H1 (cell line): Measurements from ENCODE around the gene DDB1. TPM values are rescaled to one million over a fixed set of nuclear protein-coding genes. Genes with fewer than 3 reads are reported as not detected.

Source experiments
- HDAC2 ChIP-seq, 2 experiments: fragments of 300-600 bp in 1 of 2; sonication (generic) in 1 of 2; IDR thresholded peaks; 2 replicates each; pipeline ENCODE4 v1.6.1; 2011 to 2012; ENCODE audit warnings: low read depth in 2 of 2, low read length in 2 of 2, mild to moderate bottlenecking in 2 of 2, moderate library complexity in 2 of 2, borderline replicate concordance in 1 of 2, inconsistent platforms in 1 of 2
- RNF2 ChIP-seq: fragments of 200-900, 300-1000 bp; sonication (generic); IDR thresholded peaks from 2 replicates; pipeline ENCODE4 v1.7.1; 2016; ENCODE audit warnings: borderline replicate concordance, low read depth, mild to moderate bottlenecking, antibody characterized with exemption, low read length; ENCODE audit not compliant: poor library complexity, severe bottlenecking; ENCODE audit errors: missing control alignments
- SP2 ChIP-seq: IDR thresholded peaks from 2 replicates; pipeline ENCODE4 v1.6.1; 2012; ENCODE audit warnings: mild to moderate bottlenecking, low read length, inconsistent platforms
- polyA plus RNA-seq, 7 experiments: library from polyadenylated mRNA; depleted of rRNA in 3 of 7; stranded (reverse) in 5 of 7; unstranded in 2 of 7; fragments of >200 nt in 5 of 7; fragments of 200-250 nt in 2 of 7; gene quantifications; 1 replicate in 5 of 7; 2 replicates in 1 of 7; 4 replicates in 1 of 7; pipeline versions ENCODE4 v1.2.1 to v1.2.3, GENCODE V29; 2011 to 2013; ENCODE audit warnings: missing spikeins in 2 of 7, mixed read lengths in 2 of 7
- total RNA-seq: library from RNA; stranded (reverse); fragmentation: NEBNext Ultra II Directional; extraction: Animal tissue kit (Norgen Biotek cat#: 25700); gene quantifications from 2 replicates; pipeline ENCODE4 v1.2.1, GENCODE V29; 2021

The DDB1 gene
- total and polyA plus RNA-seq, 2 of the 8 experiments (the other 6 are each of a cell fraction or from before 2014, with no cell fraction given) = 275 to 306 TPM

DNA sequence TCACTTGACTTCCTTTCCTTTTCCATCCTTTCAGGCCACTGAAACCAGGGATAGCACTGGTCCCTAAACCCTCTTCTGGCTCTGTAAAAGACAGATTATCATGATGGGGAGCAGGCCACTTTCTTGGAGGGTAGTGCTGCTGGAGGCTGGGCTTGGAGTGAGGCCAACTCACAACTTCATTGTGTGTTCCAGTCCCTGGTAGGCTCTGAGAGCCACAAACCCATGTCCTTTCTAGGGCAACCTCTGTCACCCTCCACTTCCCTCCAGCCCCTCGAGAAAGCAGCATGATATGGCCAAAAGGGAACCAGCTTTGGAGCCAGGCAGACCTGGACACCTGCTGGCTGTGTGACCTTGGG is 2.4 kb upstream of the DDB1 start (continued):
- no peak for TF ChIP-seq HDAC2 (IDR thresholded peaks at IDR 0.05; ENCODE audit: borderline replicate concordance in 1 of 2, low read depth in 2 of 2, low read length in 2 of 2)
- no peak for TF ChIP-seq SP2
- no peak for TF ChIP-seq RNF2
- TF ChIP-seq, all 59 proteins: peak for 0
